ENCODE measurements around the gene GRB14.

The GRB14 gene

GRCh38 chr2:164613321-164613982 is 7.8 kb downstream of the GRB14 start:
- no peak for DNase-seq (ENCODE audit: low read depth in 2 of 2)

- no peak for DNase-seq (ENCODE audit: low read depth in 2 of 2)
Observed at GRCh38 chr2:164609790-164610189, 11.5 kb downstream of the GRB14 start.

- DNase-seq (ENCODE audit: low read depth in 2 of 2), result no peak
Observed at GRCh38 chr2:164606557-164606956, 14.7 kb downstream of the GRB14 start.

GRCh38 chr2:164605295-164605694 is 16.0 kb downstream of the GRB14 start:
- no peak for DNase-seq (ENCODE audit: low read depth in 2 of 2)

GRCh38 chr2:164600763-164601162 is 20.5 kb downstream of the GRB14 start:
- no peak for DNase-seq (ENCODE audit: low read depth in 2 of 2)

- no peak for DNase-seq (ENCODE audit: low read depth in 2 of 2)
Observed at GRCh38 chr2:164599954-164600589, 21.2 kb downstream of the GRB14 start.

GRCh38 chr2:164597983-164598382 is 23.3 kb downstream of the GRB14 start:
- DNase-seq (ENCODE audit: low read depth in 2 of 2), result no peak

GRCh38 chr2:164595031-164595430 is 26.3 kb downstream of the GRB14 start:
- DNase-seq (ENCODE audit: low read depth in 2 of 2), result no peak

- DNase-seq (ENCODE audit: low read depth in 2 of 2), result no peak
Observed at GRCh38 chr2:164593959-164594358, 27.3 kb downstream of the GRB14 start.

GRCh38 chr2:164593541-164593940 is 27.7 kb downstream of the GRB14 start:
- no peak for DNase-seq (ENCODE audit: low read depth in 2 of 2)

GRCh38 chr2:164589522-164589921 is 31.8 kb downstream of the GRB14 start:
- no peak for DNase-seq (ENCODE audit: low read depth in 2 of 2)

GRCh38 chr2:164581050-164581449 is 40.2 kb downstream of the GRB14 start:
- no peak for DNase-seq (ENCODE audit: low read depth in 2 of 2)

GRCh38 chr2:164574931-164575330 is 46.4 kb downstream of the GRB14 start:
- DNase-seq (ENCODE audit: low read depth in 2 of 2), result no peak

GRCh38 chr2:164570475-164570874 is 50.8 kb downstream of the GRB14 start:
- DNase-seq (ENCODE audit: low read depth in 2 of 2), result no peak

- no peak for DNase-seq (ENCODE audit: low read depth in 2 of 2)
Observed at GRCh38 chr2:164569378-164569777, 51.9 kb downstream of the GRB14 start.

GRCh38 chr2:164568317-164568716 is 53.0 kb downstream of the GRB14 start:
- DNase-seq (ENCODE audit: low read depth in 2 of 2), result no peak

GRCh38 chr2:164567335-164567989 is 53.8 kb downstream of the GRB14 start:
- no peak for DNase-seq (ENCODE audit: low read depth in 2 of 2)

- DNase-seq (ENCODE audit: low read depth in 2 of 2), result no peak
Observed at GRCh38 chr2:164565359-164565758, 55.9 kb downstream of the GRB14 start.

- no peak for DNase-seq (ENCODE audit: low read depth in 2 of 2)
Observed at GRCh38 chr2:164562666-164563065, 58.6 kb downstream of the GRB14 start.

- no peak for DNase-seq (ENCODE audit: low read depth in 2 of 2)
Observed at GRCh38 chr2:164561991-164562390, 59.3 kb downstream of the GRB14 start.

- DNase-seq (ENCODE audit: low read depth in 2 of 2), result no peak
Observed at GRCh38 chr2:164561416-164561815, 59.9 kb downstream of the GRB14 start.

GRCh38 chr2:164560902-164561301 is 60.4 kb downstream of the GRB14 start:
- no peak for DNase-seq (ENCODE audit: low read depth in 2 of 2)

GRCh38 chr2:164560181-164560792 is 61.0 kb downstream of the GRB14 start:
- no peak for DNase-seq (ENCODE audit: low read depth in 2 of 2)
